Activated gamma-delta T cell (primary cell): ENCODE data around the gene HPCAL1.

Experiments
- DNase-seq: peaks from one replicate; lab custom pipeline; 2025; lab: John Stamatoyannopoulos, UW

Gene HPCAL1

GRCh38 chr2:10324095-10324832 lies 21.6 kb downstream of the HPCAL1 start:
- DNase-seq = no peak

GRCh38 chr2:10325278-10326145 lies 22.8 kb downstream of the HPCAL1 start:
- DNase-seq = no peak

DNA sequence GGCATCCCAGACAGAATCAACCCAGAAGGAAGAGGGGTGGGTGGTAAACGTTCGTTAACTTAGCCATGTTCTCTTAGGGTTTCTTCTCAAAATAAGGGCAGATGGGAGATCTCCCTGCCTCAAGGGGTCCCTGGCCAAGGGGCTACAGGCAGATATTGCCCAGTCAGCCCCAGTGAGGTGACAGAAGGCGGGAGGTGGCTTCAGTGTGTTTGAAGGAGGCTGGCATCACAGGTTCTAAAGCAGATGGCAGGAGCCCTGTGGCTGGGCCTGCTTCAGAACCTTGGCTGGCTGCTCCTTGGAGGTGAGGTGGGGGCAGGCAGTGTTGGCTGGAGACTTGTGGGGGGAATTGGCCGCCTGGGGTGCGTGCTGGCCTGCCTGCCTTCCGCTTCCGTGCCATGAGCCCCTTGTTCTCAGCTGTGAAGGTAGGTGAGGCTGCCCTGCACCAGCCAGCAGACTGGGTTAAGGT lies 23.5 kb downstream of the HPCAL1 start:
- DNase-seq = no peak

DNA sequence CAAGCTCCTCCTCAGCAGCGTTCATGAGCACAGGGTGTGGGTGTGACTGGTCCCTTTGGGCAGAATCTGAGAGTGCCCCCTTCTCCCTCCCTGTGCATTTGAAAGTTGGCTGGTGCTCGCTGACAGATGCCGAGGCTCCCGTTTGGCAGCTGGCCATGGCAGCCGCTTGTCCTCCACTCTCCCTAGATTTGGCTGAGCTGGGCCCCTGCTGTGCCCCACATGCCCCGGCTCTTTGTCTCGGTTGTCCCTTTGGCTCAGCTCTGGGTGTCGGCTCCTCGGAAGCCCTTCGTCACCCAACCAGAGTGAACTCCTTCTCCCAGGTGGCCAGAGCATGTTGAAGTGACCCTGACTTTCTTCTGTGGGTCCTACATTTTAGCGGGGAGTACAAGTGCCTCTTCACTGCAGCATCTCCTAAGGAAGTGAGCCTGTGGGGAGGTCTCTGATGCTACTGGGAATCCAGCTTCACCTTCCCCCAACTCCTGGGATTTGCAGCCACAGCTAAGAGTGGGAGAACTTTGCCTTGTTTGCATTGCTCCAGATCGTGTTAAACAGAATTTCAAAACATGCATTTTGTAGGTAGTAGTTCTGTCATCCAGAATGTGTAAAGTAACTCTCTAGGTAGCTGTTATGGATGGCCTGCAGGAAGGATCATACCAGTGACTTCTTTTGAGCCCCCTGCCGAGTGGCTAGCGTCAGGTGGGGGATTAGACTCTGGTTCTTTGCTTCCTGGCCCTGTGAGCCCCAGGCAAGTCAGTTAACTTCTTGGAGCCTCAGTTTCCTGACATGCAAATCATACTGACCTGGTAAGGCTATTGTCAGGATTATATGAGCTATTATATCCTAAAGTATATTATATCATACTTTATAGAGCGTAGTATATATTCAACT lies 24.2 kb downstream of the HPCAL1 start:
- DNase-seq = no peak

GRCh38 chr2:10327896-10328669 lies 25.4 kb downstream of the HPCAL1 start:
- DNase-seq = no peak

DNA sequence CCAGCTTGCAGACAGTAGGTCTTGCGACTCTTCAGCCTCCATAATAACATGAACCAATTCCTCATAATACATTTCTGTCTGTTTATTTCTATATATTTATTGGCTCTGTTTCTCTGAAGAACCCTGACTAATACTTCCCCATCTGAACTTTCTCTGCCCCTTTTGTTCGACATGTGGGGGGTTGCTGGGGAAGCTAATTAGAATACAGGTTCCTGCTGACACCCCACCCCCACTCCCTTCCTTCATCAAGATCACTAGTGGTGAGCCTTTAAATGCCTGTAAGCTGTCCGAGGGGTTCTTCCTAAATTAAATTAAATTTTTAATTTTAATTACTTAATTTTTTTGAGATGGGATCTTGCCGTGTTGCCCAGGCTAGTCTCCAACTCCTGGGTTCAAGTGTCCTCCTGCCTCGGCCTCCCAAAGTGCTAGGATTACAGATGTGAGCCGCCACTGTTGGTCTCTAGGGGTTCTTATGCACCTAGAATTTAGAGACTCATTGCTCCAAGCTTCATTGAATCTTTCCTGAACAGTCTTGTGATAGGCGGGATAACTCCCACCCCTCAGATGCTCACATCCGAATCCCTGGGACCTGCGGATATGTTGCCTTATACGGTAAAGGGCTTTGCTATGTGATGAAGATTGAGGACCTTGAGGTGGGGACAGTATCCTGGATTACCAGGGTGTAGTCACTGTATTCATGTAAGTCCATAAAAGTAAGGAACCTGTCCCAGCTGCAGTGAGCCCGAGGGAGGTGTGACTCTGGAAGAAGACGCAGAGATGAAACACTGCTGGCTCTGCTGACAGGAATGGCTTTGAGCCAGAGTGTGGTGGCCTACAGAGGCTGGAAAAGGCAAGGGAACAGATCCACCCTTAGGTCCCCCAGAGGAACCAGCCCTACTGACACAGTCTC lies 26.2 kb downstream of the HPCAL1 start:
- no peak for DNase-seq

GRCh38 chr2:10329580-10329879 lies 26.8 kb downstream of the HPCAL1 start:
- no peak for DNase-seq

- no peak for DNase-seq
Measured at GRCh38 chr2:10329880-10330699, 27.4 kb downstream of the HPCAL1 start.

DNA sequence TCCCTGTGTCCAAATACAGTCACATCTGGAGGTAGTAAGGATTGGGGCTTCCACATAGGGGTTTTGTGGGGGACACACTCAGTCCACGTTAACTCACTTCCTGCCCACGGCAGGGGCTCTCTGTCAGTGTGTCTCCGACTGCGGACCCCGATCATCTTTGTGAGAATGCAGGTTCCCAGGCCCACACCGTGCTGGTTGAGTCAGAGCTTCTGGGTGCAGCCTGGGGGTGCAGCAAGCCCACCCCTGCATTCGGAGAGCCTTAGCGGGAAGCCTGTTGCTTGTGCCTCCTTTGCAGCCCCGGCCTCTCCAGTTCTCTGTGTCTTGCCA lies 28.0 kb downstream of the HPCAL1 start:
- DNase-seq = no peak

GRCh38 chr2:10331027-10331701 lies 28.5 kb downstream of the HPCAL1 start:
- DNase-seq = peak; percentile 50

GRCh38 chr2:10331702-10332401 lies 29.1 kb downstream of the HPCAL1 start:
- peak; percentile 22 for DNase-seq

GRCh38 chr2:10332402-10333246 lies 29.9 kb downstream of the HPCAL1 start:
- DNase-seq = no peak

GRCh38 chr2:10333247-10333613 lies 30.5 kb downstream of the HPCAL1 start:
- no peak for DNase-seq

DNA sequence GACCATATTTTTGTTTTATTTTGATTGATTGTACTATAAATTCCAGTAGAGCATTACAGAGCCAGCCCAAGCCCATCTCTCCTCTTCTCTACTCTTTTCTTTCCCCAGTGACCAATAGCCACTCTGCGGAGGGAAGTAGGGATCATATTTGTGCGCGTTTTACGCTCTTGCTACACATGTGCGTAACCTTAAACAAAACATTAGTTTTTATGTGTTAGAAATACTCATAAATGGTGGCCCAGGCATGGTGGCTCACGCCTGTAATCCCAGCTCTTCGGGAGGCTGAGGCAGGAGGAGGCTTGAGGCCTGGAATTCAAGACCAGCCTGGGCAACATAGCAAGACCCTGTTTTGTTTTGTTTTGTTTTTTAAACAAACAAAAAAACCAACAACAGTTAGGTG lies 31.3 kb downstream of the HPCAL1 start:
- DNase-seq = no peak

DNA sequence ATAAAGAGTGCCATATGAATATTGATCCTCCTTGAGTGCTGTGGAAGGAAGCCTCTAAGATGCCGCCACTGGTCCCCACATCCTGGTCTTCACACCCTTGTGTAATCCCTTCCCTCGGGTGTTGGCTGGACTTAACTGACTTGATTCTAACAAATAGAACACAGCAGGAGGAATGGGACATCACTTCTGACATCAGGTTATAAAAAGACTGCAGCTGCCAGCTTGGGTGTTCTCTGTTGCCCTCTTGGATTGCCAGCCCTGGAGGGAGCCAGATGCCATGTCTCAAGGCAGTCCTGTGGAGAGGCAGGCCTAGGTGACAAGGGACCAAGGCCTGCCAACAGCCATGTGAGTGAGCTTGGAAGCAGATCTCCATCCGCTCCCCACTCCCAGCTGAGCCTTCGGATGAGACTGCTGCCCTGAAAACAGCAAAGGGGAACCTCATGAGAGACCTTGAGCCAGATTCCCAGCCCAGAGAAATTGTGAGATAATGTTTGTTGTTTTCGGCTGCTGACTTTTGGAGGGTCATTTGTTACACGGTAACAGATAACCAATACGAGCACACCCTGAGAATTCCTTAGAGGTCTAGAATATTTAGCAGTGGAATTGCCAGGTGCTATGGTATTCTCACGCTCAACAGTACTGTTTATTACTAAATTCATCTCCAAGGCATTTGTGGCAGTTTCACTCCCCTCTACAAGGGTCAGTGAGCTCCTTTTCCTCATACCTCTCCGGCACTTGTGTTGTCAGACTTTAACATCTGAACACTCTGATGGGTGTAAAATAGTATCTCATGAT lies 32.5 kb downstream of the HPCAL1 start:
- no peak for DNase-seq

DNA sequence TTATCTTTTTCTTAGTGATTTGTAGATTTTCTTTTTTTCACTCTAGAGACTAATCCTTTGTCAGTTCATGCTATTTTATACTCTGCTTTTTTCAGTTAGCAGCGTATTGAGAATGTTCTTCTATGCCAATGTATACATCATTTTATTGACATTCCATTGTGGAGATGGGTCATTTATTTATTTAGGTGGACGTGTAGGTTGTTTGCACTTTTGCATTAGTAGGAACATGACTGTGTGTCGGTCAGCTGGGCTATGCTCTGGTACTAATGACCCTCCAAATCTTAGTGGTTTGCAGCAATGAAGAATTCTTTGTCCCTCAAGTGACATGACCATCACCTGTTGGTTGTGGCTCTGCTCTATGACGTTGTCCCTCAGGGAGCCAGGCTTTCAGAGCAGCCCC lies 33.6 kb downstream of the HPCAL1 start:
- DNase-seq = no peak
